ENCODE data around the gene BMP5.

The BMP5 gene

GRCh38 chr6:55822815-55823214, 52.6 kb downstream of the BMP5 start:
- no peak overlapping the region for H3K9ac ChIP-seq (ENCODE audit: low read length)
- H3K9me2 ChIP-seq (replicated peaks; ENCODE audit: insufficient read depth, low read length): no peaks in the 10 kb centered on the region
- H3K27me3 ChIP-seq (ENCODE audit: low read length): no peaks in the 10 kb centered on the region
- H3K27ac ChIP-seq (ENCODE audit: low read depth, low read length): no peak overlapping the region
- H3K36me3 ChIP-seq (ENCODE audit: low read length): no peaks in the 10 kb centered on the region
- H4K20me1 ChIP-seq (ENCODE audit: low read depth, low read length): no peaks in the 10 kb centered on the region
- H3K9me3 ChIP-seq (ENCODE audit: insufficient read depth, low read length): no peaks in the 10 kb centered on the region
- H3K4me2 ChIP-seq (ENCODE audit: low read depth, low read length, poor library complexity, severe bottlenecking): no peak overlapping the region
- no peak overlapping the region for H2AFZ ChIP-seq (ENCODE audit: low read depth, low read length, severe bottlenecking)
- H3K79me2 ChIP-seq (ENCODE audit: insufficient read depth, low read length): no peaks in the 10 kb centered on the region
- H3K4me3 ChIP-seq (ENCODE audit: insufficient read depth, low read length, poor library complexity, severe bottlenecking): no peak overlapping the region
- TF ChIP-seq, protein P1, sequence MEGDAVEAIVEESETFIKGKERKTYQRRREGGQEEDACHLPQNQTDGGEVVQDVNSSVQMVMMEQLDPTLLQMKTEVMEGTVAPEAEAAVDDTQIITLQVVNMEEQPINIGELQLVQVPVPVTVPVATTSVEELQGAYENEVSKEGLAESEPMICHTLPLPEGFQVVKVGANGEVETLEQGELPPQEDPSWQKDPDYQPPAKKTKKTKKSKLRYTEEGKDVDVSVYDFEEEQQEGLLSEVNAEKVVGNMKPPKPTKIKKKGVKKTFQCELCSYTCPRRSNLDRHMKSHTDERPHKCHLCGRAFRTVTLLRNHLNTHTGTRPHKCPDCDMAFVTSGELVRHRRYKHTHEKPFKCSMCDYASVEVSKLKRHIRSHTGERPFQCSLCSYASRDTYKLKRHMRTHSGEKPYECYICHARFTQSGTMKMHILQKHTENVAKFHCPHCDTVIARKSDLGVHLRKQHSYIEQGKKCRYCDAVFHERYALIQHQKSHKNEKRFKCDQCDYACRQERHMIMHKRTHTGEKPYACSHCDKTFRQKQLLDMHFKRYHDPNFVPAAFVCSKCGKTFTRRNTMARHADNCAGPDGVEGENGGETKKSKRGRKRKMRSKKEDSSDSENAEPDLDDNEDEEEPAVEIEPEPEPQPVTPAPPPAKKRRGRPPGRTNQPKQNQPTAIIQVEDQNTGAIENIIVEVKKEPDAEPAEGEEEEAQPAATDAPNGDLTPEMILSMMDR (IDR thresholded peaks at IDR 0.05; ENCODE audit: insufficient read depth, low read length, poor library complexity, severe bottlenecking): no peak
- TF ChIP-seq EZH2phosphoT487 (conservative IDR thresholded peaks at IDR 0.05; ENCODE audit: low read length): no peak
- H3F3A ChIP-seq (ENCODE audit: insufficient read depth): no peaks in the 10 kb centered on the region

GRCh38 chr6:55822005-55822404, 53.4 kb downstream of the BMP5 start:
- Histone ChIP-seq H4K20me1 (ENCODE audit: low read depth, low read length) (no peaks in the 10 kb centered on the region), H3K27me3 (ENCODE audit: low read length) (no peaks in the 10 kb centered on the region), H3F3A (ENCODE audit: insufficient read depth) (no peaks in the 10 kb centered on the region), H3K4me3 (ENCODE audit: insufficient read depth, low read length, poor library complexity, severe bottlenecking) (no peak overlapping the region), H3K4me2 (ENCODE audit: low read depth, low read length, poor library complexity, severe bottlenecking) (no peak overlapping the region), H2AFZ (ENCODE audit: low read depth, low read length, severe bottlenecking) (no peak overlapping the region), H3K36me3 (ENCODE audit: low read length) (no peaks in the 10 kb centered on the region), H3K79me2 (ENCODE audit: insufficient read depth, low read length) (no peaks in the 10 kb centered on the region), H3K27ac (ENCODE audit: low read depth, low read length) (no peak overlapping the region), H3K9me2 (replicated peaks; ENCODE audit: insufficient read depth, low read length) (no peaks in the 10 kb centered on the region), H3K9ac (ENCODE audit: low read length) (no peak overlapping the region), H3K9me3 (ENCODE audit: insufficient read depth, low read length) (no peaks in the 10 kb centered on the region)
- TF ChIP-seq, protein P1 (IDR thresholded peaks at IDR 0.05; ENCODE audit: insufficient read depth, low read length, poor library complexity, severe bottlenecking): no peak
- no peak for TF ChIP-seq EZH2phosphoT487 (conservative IDR thresholded peaks at IDR 0.05; ENCODE audit: low read length)

GRCh38 chr6:55820696-55821095, 54.7 kb downstream of the BMP5 start:
- no peak overlapping the region for H2AFZ ChIP-seq (ENCODE audit: low read depth, low read length, severe bottlenecking)
- H3K36me3 ChIP-seq (ENCODE audit: low read length): no peaks in the 10 kb centered on the region; the same call in 1 of the 2 replicates

More at GRCh38 chr6:55820696-55821095, 54.7 kb downstream of the BMP5 start:
- H3K4me2 ChIP-seq (ENCODE audit: low read depth, low read length, poor library complexity, severe bottlenecking): no peak overlapping the region
- no peaks in the 10 kb centered on the region for H3K27me3 ChIP-seq (ENCODE audit: low read length)
- H4K20me1 ChIP-seq (ENCODE audit: low read depth, low read length): no peaks in the 10 kb centered on the region
- no peaks in the 10 kb centered on the region for H3K9me3 ChIP-seq (ENCODE audit: insufficient read depth, low read length)
- H3K4me3 ChIP-seq (ENCODE audit: insufficient read depth, low read length, poor library complexity, severe bottlenecking): no peak overlapping the region
- TF ChIP-seq, protein P1 (IDR thresholded peaks at IDR 0.05; ENCODE audit: insufficient read depth, low read length, poor library complexity, severe bottlenecking): no peak
- TF ChIP-seq EZH2phosphoT487 (conservative IDR thresholded peaks at IDR 0.05; ENCODE audit: low read length): no peak
- no peaks in the 10 kb centered on the region for H3F3A ChIP-seq (ENCODE audit: insufficient read depth)
- no peak overlapping the region for H3K9ac ChIP-seq (ENCODE audit: low read length)
- H3K9me2 ChIP-seq (replicated peaks; ENCODE audit: insufficient read depth, low read length): no peaks in the 10 kb centered on the region
- H3K27ac ChIP-seq (ENCODE audit: low read depth, low read length): no peak overlapping the region
- no peaks in the 10 kb centered on the region for H3K79me2 ChIP-seq (ENCODE audit: insufficient read depth, low read length)
